MM.1S (cell line): ENCODE measurements around the gene WDR90.

Experiments
- DNase-seq: peaks from one replicate; pipeline ENCODE4 v3.0.0-alpha.2; 2015
- H2AFZ ChIP-seq: fragments of 300-600 bp; sonication (generic); 2 replicates; pipeline ENCODE4 v1.6.0; 2016; ENCODE audit warnings: antibody characterized with exemption, low read length
- H3F3A ChIP-seq: fragments of 300-600 bp; sonication (generic); 2 replicates; pipeline ENCODE4 v1.6.1; 2016; ENCODE audit warnings: mild to moderate bottlenecking, antibody characterized with exemption, low read length, moderate library complexity, mixed read lengths; ENCODE audit not compliant: insufficient read depth
- H3K27ac ChIP-seq: fragments of 300-600 bp; sonication (generic); 2 replicates; pipeline ENCODE4 v1.5.1; 2016; ENCODE audit warnings: mild to moderate bottlenecking, low read length
- H3K27me3 ChIP-seq: fragments of 300-600 bp; sonication (generic); replicated peaks from 2 replicates; pipeline ENCODE4 v1.6.0; 2016; ENCODE audit warnings: low read length; ENCODE audit not compliant: insufficient read depth
- H3K36me3 ChIP-seq: fragments of 300-600 bp; sonication (generic); replicated peaks from 2 replicates; pipeline ENCODE4 v1.6.1; 2016; ENCODE audit warnings: mild to moderate bottlenecking, low read length, mixed read lengths; ENCODE audit not compliant: insufficient read depth
- H3K4me1 ChIP-seq: fragments of 300-600 bp; sonication (generic); 2 replicates; pipeline ENCODE4 v1.6.1; 2016; ENCODE audit warnings: low read length, mixed read lengths
- H3K4me2 ChIP-seq: fragments of 300-600 bp; sonication (generic); 2 replicates; pipeline ENCODE4 v1.6.0; 2016; ENCODE audit warnings: low read depth, low read length
- H3K4me3 ChIP-seq: fragments of 300-600 bp; sonication (generic); 2 replicates; pipeline ENCODE4 v1.5.1; 2016; ENCODE audit warnings: low read length, mixed read lengths
- H3K79me2 ChIP-seq: fragments of 300-600 bp; sonication (generic); 2 replicates; pipeline ENCODE4 v1.6.1; 2016; ENCODE audit warnings: mixed run types, low read length, mixed read lengths
- H3K9ac ChIP-seq: fragments of 300-600 bp; sonication (generic); 2 replicates; pipeline ENCODE4 v1.6.1; 2016; ENCODE audit warnings: low read length, mixed read lengths
- H3K9me2 ChIP-seq: fragments of 300-600 bp; sonication (generic); replicated peaks from 2 replicates; pipeline ENCODE4 v1.6.1; 2016; ENCODE audit warnings: mild to moderate bottlenecking, low read length, mixed read lengths; ENCODE audit not compliant: insufficient read depth
- H3K9me3 ChIP-seq: fragments of 300-600 bp; sonication (generic); replicated peaks from 2 replicates; pipeline ENCODE4 v1.6.1; 2016; ENCODE audit warnings: mild to moderate bottlenecking, low read length, mixed read lengths; ENCODE audit not compliant: insufficient read depth
- H4K20me1 ChIP-seq: fragments of 300-600 bp; sonication (generic); 2 replicates; pipeline ENCODE4 v1.6.1; 2016; ENCODE audit warnings: mild to moderate bottlenecking, low read length, moderate library complexity, mixed read lengths; ENCODE audit not compliant: insufficient read depth
- CTCF ChIP-seq: fragments of 300-600 bp; sonication (generic); IDR thresholded peaks from 2 replicates; pipeline ENCODE4 v1.5.1; 2016; ENCODE audit warnings: antibody characterized with exemption, low read length, mixed read lengths
- EZH2 ChIP-seq: fragments of 300-600 bp; sonication (generic); optimal IDR thresholded peaks from 2 replicates; pipeline ENCODE3; 2017; ENCODE audit warnings: low read depth, mild to moderate bottlenecking, antibody characterized with exemption, low read length, mixed read lengths
- EZH2phosphoT487 ChIP-seq: fragments of 300-600 bp; sonication (generic); IDR thresholded peaks from 2 replicates; pipeline ENCODE4 v1.6.1; 2018; ENCODE audit warnings: antibody characterized with exemption, low read length

The WDR90 gene

GRCh38 chr16:651844-652243 lies 2.7 kb downstream of the WDR90 start:
- TF ChIP-seq CTCF (no peak), EZH2phosphoT487 (no peak), EZH2 (no peak)

GRCh38 chr16:652454-653305 lies 3.5 kb downstream of the WDR90 start:
- no peaks in the 10 kb centered on the region for H3K27me3 ChIP-seq
- H3K27ac ChIP-seq = no peak overlapping the region
- no peak overlapping the region for H3K4me2 ChIP-seq
- peaks cover 12% of the 10 kb centered on the region for H3F3A ChIP-seq
- no peak for TF ChIP-seq EZH2
- TF ChIP-seq CTCF = no peak
- TF ChIP-seq EZH2phosphoT487 = no peak
- no peak overlapping the region for H3K9ac ChIP-seq
- H3K4me3 ChIP-seq = no peak overlapping the region
- no peaks in the 10 kb centered on the region for H3K9me2 ChIP-seq
- no peak for DNase-seq
- no peaks in the 10 kb centered on the region; the same call in 1 of the 2 replicates for H3K4me1 ChIP-seq
- peaks cover 27% of the 10 kb centered on the region for H3K79me2 ChIP-seq
- no peak overlapping the region for H2AFZ ChIP-seq
- H3K9me3 ChIP-seq = no peaks in the 10 kb centered on the region
- H3K36me3 ChIP-seq = no peaks in the 10 kb centered on the region
- H4K20me1 ChIP-seq = no peaks in the 10 kb centered on the region

More at GRCh38 chr16:651844-652243, 2.7 kb downstream of the WDR90 start:
- Histone ChIP-seq H3K27me3 (no peaks in the 10 kb centered on the region), H3K36me3 (no peaks in the 10 kb centered on the region), H3K4me1 (peaks cover 4% of the 10 kb centered on the region; the same call in 1 of the 2 replicates), H3K9me3 (no peaks in the 10 kb centered on the region), H4K20me1 (no peaks in the 10 kb centered on the region), H3K4me2 (no peak overlapping the region), H3K9ac (no peak overlapping the region), H3K4me3 (no peak overlapping the region), H3K9me2 (no peaks in the 10 kb centered on the region), H2AFZ (no peak overlapping the region), H3K27ac (no peak overlapping the region), H3F3A (peaks cover 20% of the 10 kb centered on the region), H3K79me2 (peaks cover 36% of the 10 kb centered on the region)
- DNase-seq = no peak

GRCh38 chr16:654034-654433 lies 4.9 kb downstream of the WDR90 start:
- H3K36me3 ChIP-seq = no peaks in the 10 kb centered on the region

More at GRCh38 chr16:654034-654433, 4.9 kb downstream of the WDR90 start:
- Histone ChIP-seq H2AFZ (no peak overlapping the region), H3K9me3 (no peaks in the 10 kb centered on the region), H3K27me3 (no peaks in the 10 kb centered on the region), H3K9ac (no peak overlapping the region), H3K9me2 (no peaks in the 10 kb centered on the region), H3K4me2 (no peak overlapping the region), H3K4me1 (no peaks in the 10 kb centered on the region; the same call in 1 of the 2 replicates), H3K27ac (no peak overlapping the region), H4K20me1 (no peaks in the 10 kb centered on the region), H3K79me2 (peaks cover 14% of the 10 kb centered on the region), H3F3A (no peaks in the 10 kb centered on the region), H3K4me3 (no peak overlapping the region)
- TF ChIP-seq EZH2phosphoT487 (no peak), EZH2 (no peak), CTCF (no peak)
- DNase-seq = no peak
